ENCODE measurements around the gene SFI1.

DNA sequence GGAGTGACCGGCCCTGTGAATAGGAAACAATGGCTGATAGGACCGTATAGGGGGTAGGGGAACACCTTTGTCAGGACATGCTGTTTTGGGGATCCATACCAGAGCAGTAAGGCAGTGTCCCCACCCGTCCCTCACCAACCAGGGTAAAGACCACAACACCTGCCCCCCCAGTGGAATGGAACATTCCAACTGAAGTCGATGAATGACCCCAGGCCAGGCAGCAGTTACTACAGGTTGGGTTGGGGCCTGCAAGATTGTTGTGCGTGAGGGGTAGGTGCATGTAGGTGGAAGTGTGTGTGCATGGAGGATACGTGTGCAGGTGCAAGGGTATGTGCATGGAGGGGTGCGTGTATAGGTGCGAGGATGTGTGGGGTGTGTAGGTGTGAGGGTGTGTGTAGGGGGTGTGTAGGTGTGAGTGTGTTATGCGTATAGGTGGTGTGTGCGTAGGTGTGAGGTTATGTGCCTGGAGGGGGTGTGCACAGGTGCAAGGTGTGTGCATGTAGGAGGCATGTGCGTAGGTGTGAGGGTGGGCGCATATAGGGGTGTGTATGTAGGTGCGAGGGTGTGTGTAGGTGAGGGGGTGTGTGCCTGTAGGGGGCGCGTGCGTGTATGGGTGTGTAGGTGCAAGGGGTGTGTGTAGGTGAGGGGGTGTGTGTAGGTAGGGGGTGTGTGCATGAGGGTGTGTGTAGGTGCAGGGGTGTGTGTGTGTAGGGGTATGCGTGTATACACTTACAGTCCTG, 132.8 kb downstream of the SFI1 start:
- TF ChIP-seq RAD21 (IDR thresholded peaks at IDR 0.05; ENCODE audit: low read depth) (no peak), EP300 (IDR thresholded peaks at IDR 0.05; ENCODE audit: borderline replicate concordance) (no peak), TCF12 (IDR thresholded peaks at IDR 0.05; ENCODE audit: low read depth) (no peak), YY1 (IDR thresholded peaks at IDR 0.05; ENCODE audit: low read depth) (no peak), CEBPB (IDR thresholded peaks at IDR 0.05) (no peak), TAF1 (IDR thresholded peaks at IDR 0.05; ENCODE audit: low read depth) (no peak), NFIC (IDR thresholded peaks at IDR 0.05) (no peak), TEAD4 (IDR thresholded peaks at IDR 0.05) (no peak)
- TF ChIP-seq, protein P1, sequence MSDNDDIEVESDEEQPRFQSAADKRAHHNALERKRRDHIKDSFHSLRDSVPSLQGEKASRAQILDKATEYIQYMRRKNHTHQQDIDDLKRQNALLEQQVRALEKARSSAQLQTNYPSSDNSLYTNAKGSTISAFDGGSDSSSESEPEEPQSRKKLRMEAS (IDR thresholded peaks at IDR 0.05) = no peak
